BJ (cell line): ENCODE results near the gene TCF20. TPM values are rescaled to one million over a fixed set of nuclear protein-coding genes. Genes with fewer than 3 reads are reported as not detected.
A peak's percentile ranks its signal among the peaks of the same experiment; 100 is the strongest.

Experiments used
- CTCF ChIA-PET: fragments of 350-600 bp; formaldehyde crosslinking; extraction: SDS; loops from one replicate; lab custom pipeline; 2021; ENCODE audit warnings: antibody characterized with exemption, inconsistent platforms; lab: Yijun Ruan, JAX
- POLR2A ChIA-PET: fragments of 300-600 bp; sonication (Branson Sonifier 250); formaldehyde crosslinking; extraction: SDS; loops from one replicate; lab custom pipeline; 2021; ENCODE audit warnings: antibody characterized with exemption; lab: Charles Lee
- DNase-seq: peaks from one replicate; pipeline ENCODE4 v3.0.0-alpha.2; 2011; ENCODE audit warnings: low read depth
- H3K27me3 ChIP-seq: 2 replicates; pipeline ENCODE4 v1.6.0; 2011; ENCODE audit warnings: low read length; ENCODE audit not compliant: control insufficient read depth, insufficient read depth
- H3K36me3 ChIP-seq: 2 replicates; pipeline ENCODE4 v1.5.1; 2011; ENCODE audit warnings: low read length; ENCODE audit not compliant: control insufficient read depth, insufficient read depth
- H3K4me3 ChIP-seq: 2 replicates; pipeline ENCODE4 v1.5.1; 2011; ENCODE audit warnings: low read depth, mild to moderate bottlenecking, control low read depth, low read length
- CTCF ChIP-seq: IDR thresholded peaks from 2 replicates; pipeline ENCODE4 v1.5.1; 2011; ENCODE audit warnings: low read depth, mild to moderate bottlenecking, control low read depth, inconsistent platforms, low read length, moderate library complexity; ENCODE audit not compliant: insufficient read depth
- polyA plus RNA-seq: library from polyadenylated mRNA; depleted of rRNA; stranded (reverse); fragments of >200 nt; gene quantifications from 2 replicates; pipeline ENCODE4 v1.2.3, GENCODE V29; 2011

The TCF20 gene
- polyA plus RNA-seq, 1 experiment: 19.9 TPM

- H3K4me3 ChIP-seq: no peak overlapping the region; the same call in 1 of the 2 replicates
- DNase-seq: no peak
- no peak for TF ChIP-seq CTCF
- peaks cover 19% of the 10 kb centered on the region for H3K27me3 ChIP-seq
- no peaks in the 10 kb centered on the region for H3K36me3 ChIP-seq
- ChIA-PET CTCF (interaction anchor here (1.5 kb wide), 1 partner anchor 9 kb away, joined by 6 read pairs; no protein-coding TSS in a partner anchor), POLR2A (no interaction called here)
These were observed 13.7 kb upstream of the TCF20 start for GRCh38 chr22:42284202-42284591.

GRCh38 chr22:42283278-42284201 lies 13.1 kb upstream of the TCF20 start:
- no peak for TF ChIP-seq CTCF
- Histone ChIP-seq H3K27me3 (peaks cover 19% of the 10 kb centered on the region), H3K4me3 (peak overlapping the region; percentile 34), H3K36me3 (no peaks in the 10 kb centered on the region)
- CTCF ChIA-PET: no interaction called here
- DNase-seq: no peak
- POLR2A ChIA-PET: no interaction called here

- ChIA-PET CTCF (no interaction called here), POLR2A (no interaction called here)
- H3K4me3 ChIP-seq: no peak overlapping the region
- H3K36me3 ChIP-seq: no peaks in the 10 kb centered on the region
- TF ChIP-seq CTCF: no peak
- peaks cover 19% of the 10 kb centered on the region for H3K27me3 ChIP-seq
- no peak for DNase-seq
These were observed 12.5 kb upstream of the TCF20 start for GRCh38 chr22:42282943-42283277.

- ChIA-PET CTCF (no interaction called here), POLR2A (no interaction called here)
- Histone ChIP-seq H3K27me3 (peaks cover 19% of the 10 kb centered on the region), H3K36me3 (no peaks in the 10 kb centered on the region), H3K4me3 (no peak overlapping the region)
- no peak for TF ChIP-seq CTCF
- no peak for DNase-seq
These were observed 11.9 kb upstream of the TCF20 start for GRCh38 chr22:42282252-42282942.

GRCh38 chr22:42281706-42282251 lies 11.3 kb upstream of the TCF20 start:
- no peaks in the 10 kb centered on the region for H3K36me3 ChIP-seq
- ChIA-PET CTCF (no interaction called here), POLR2A (no interaction called here)
- no peak for DNase-seq
- H3K4me3 ChIP-seq: no peak overlapping the region
- no peak for TF ChIP-seq CTCF
- H3K27me3 ChIP-seq: peaks cover 19% of the 10 kb centered on the region
